Left renal pelvis (tissue), 4 donors: ENCODE results near the gene PHF14. TPM values are rescaled to one million over a fixed set of nuclear protein-coding genes. Genes with fewer than 3 reads are reported as not detected.
A peak's percentile ranks its signal among the peaks of the same experiment; 100 is the strongest.
"Not testable (repeated sequence)": the region's sequence is repeated elsewhere in the genome, so short reads cannot be mapped to it uniquely, and the experiment has no call there.

Experiments used
- DNase-seq, 4 donors: peaks; one replicate each; pipeline ENCODE4 v3.0.0-alpha.2; 2013; ENCODE audit warnings: low read depth in 4 of 4, low spot score in 3 of 4
- polyA plus RNA-seq, 4 donors: library from polyadenylated mRNA; unstranded; fragments of 120-200 nt; gene quantifications; one replicate each; pipeline ENCODE4 v1.2.1, GENCODE V29; 2013; ENCODE audit not compliant: insufficient read length in 4 of 4

PHF14 gene
- polyA plus RNA-seq, 4 donors = 64.3 to 78.6 (median 75.3) TPM

DNA sequence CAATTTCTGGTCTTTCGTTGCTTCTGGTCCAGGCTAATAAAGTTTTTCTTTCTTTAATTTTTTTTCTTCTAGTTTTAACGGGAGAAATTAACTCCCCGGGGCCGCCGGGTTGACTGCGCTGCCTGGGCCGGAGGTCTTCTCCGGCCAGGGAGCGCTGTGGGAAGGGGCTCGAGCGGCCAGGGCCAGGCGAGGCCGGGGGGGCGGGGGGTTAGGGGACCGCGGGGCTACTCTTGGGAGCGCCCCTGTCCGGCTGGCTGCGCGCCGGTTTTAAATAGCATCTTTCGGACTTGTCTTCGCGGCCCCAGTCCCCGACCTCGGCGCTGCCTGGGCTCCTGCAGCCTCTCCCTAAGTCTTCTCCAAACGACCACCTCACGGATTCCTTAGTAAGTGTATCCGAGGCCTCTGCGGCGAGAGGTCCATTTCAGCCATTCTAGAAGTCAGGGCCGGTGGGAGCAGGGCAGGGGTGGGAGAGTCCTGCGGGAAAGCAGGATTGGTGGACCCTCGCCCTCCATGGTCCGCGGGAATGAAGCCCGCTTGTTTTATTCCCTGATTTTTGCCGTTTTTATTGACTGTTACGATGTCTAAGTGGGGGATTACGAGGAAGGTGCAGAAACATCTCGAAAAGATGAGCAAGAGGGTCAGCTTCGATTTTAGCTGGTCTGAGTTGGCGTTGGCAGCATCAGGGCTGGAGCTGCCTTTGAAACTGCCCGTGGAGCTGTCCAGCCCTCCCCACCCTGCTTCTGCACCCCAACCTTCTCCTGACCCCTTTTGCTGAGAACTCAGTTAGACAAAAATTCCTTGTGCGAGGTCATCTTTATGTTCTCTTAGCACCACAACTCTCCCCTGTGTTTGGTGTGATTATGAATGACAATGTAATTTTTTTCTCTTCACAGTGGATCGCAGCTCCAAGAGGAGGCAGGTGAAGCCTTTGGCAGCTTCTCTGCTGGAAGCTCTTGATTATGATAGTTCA lies 555 bp downstream of the PHF14 start:
- peak in 3 of 4 donors; percentile 24 to 41 (median 28) for DNase-seq

DNA sequence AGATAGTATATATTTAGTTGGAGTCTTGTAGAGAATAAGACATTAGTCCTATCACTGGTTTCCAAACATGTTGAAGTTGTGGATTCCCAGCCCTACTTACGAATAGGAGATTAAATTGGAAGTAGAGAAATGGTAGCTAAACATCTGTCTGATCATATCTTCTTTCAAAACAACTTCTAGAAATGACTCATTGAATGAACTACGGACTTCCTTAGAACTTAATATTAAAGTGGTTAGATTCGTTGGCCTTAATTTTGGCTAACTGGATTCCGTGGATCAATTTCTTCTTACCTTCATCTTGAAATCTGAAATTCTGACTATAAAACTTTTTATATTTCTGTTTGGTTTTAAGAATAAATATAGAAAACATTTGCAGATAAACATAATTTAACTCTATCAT lies 3.4 kb downstream of the PHF14 start:
- DNase-seq = no peak

DNA sequence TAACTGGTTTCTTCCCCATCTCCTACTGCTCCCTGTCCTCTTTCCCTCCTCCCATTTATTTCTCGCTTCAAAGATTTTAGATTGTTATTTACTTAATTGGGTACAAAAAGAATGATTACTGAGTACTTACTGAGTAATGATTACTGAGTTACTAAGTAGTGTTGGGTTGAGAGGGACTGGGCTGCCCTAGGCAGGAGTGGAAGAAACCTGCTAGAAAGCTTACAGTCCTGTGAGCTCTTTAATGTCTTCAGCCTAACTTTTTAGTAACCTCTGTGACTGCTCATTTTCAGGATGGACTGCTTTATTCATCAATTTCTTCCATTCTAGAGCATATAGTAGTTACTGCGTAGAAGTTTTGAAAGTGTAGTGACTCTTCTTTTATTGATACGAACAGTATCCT lies 7.6 kb downstream of the PHF14 start:
- no peak for DNase-seq

DNA sequence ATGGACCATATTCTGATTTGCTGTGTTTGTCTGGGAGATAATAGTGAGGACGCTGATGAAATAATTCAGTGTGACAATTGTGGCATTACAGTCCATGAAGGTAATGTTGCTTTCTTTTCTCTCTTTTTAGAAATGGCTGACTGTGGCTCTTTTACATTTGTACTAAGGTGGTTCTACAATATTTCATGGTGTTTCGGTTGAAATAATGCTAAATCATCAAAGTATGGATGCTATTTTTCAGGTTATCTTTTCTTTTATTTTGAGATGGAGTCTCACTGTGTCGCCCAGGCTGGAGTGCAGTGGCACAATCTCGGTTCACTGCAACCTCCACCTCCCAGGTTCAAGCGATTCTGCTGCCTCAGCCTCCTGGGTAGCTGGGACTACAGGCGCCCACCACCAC lies 17.1 kb downstream of the PHF14 start:
- DNase-seq = not testable (repeated sequence)

DNA sequence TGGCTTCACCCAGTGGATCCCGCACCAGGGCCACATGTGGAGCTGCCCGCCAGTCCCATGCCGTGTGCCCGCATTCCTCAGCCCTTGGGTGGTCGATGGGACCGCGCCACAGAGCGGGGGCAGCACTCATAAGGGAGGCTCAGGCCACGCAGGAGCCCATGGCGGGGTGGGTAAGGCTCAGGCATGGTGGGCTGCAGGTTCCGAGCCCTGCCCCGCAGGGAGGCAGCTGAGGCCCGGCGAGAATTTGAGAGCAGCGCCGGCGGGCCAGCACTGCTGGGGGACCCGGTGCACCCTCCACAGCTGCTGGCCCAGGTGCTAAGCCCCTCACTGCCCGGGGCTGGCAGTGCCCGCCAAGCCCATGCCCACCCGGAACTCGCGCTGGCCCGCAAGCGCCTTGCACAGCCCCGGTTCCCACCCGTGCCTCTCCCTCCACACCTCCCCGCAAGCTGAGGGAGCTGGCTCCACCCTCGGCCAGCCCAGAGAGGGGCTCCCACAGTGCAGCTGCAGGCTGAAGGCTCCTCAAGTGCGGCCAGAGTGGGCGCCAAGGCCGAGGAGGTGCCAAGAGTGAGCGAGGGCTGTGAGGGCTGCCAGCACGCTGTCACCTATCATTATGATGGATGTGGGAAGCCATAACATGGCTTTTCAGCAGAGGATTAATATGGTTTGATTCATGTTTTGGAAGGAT lies 22.0 kb downstream of the PHF14 start:
- DNase-seq = not testable (repeated sequence)

DNA sequence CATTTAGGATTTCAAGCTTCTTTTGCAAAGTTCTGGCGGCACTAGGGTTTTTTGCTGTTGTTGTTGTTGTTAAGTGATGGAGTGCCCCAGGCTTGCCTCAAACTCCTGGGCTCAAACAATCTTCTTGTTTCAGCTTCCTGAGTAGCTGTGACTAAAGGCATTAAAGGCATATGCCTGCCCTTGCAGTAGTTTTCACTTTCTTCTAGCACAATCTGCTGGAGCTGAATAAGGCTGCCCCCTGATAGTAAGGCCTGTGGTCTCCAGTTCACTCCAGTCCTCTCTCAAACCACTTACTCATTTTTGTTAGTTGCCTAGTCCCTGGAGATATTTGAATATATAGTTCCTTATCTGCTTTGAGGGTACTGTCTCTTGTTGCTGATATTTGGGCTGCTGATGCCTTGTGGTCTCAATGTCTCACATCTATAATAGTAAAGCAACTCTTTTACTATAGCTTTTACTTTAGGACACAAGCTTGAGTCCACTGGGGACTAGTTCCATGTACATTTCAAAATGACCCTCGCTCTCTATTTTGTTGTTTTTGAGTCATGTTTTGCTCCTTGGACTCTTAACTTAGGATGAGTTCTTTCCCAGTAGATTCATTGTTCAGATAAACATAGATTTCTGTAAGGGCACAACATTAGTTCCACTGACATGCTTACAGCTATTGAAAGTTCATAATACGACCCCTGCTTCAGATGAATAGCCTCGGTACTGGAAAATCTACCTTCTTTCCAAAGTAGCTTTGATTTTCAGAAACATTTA lies 25.5 kb downstream of the PHF14 start:
- no peak for DNase-seq

DNA sequence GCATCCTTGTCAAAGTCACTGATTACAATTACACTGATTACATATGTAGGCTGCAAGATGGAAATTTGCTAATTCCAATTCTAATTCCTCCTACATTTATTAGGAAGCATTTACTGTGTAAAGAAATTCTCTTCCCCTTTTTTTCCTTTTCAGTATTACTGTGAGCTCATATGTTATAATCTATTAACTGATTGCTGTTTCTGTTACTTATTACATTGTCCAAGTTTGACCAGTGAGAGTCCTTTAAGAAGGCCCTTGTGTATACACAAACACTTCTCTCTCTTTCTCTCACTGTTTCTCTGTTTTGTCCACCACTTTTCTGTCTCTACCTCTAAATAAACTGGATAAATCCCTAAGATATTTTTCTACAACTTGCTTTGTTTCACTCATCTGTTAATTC lies 31.5 kb downstream of the PHF14 start:
- no peak for DNase-seq

DNA sequence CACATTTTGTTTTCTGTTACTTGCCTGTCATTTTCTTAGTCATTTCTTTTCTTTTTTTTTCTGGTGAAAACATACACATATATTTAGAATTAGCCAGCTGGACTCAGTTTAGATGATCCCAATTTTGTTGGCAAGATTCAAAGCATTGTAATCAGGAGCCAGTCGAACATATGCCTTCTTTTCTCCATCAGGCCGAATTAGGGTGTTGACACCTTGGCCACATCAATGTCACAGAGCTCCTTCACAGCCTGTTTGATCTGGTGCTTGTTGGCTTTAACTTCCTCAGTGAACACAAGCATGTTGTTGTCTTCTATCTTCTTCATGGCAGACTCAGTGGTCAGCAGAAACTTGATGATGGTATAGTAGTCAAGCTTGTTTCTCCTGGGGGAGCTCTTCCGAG lies 32.6 kb downstream of the PHF14 start:
- DNase-seq = no peak

DNA sequence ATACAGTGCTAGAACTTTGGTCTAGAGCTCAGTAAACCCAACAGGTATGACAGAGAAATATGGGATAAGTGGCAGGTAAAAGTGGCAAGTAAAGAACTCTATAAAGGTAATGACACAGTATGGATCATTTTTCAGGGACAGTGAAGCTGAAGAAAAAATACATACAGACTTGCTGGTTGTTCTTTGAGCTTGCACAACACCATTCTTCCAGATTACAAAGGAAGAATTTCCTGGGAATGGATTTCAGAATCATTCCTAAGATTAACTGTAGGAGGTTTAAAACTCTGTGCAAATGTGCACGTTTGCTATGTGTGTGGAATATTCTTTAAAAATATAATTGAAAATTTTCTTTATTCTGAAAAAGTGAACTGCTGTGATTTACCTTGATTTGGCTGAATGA lies 36.0 kb downstream of the PHF14 start:
- no peak for DNase-seq

DNA sequence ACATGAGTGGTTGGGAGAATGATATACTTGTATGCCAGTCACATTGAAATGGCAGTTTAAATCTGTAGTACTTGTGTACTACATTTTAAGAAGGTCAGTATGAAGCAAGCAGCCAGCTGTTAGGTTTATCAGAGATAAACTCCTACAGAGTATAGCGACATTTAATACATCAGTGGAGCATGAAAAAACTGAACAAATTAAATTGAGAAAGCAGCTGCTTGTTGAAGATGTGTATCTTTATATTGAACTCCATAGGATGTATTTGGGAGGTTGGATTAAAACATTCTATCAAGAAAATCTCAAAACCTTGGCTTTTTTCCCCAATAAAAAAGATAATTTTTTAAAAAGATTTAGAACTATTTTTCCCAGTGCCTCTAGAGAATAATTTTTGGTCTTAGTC lies 47.8 kb downstream of the PHF14 start:
- no peak for DNase-seq

DNA sequence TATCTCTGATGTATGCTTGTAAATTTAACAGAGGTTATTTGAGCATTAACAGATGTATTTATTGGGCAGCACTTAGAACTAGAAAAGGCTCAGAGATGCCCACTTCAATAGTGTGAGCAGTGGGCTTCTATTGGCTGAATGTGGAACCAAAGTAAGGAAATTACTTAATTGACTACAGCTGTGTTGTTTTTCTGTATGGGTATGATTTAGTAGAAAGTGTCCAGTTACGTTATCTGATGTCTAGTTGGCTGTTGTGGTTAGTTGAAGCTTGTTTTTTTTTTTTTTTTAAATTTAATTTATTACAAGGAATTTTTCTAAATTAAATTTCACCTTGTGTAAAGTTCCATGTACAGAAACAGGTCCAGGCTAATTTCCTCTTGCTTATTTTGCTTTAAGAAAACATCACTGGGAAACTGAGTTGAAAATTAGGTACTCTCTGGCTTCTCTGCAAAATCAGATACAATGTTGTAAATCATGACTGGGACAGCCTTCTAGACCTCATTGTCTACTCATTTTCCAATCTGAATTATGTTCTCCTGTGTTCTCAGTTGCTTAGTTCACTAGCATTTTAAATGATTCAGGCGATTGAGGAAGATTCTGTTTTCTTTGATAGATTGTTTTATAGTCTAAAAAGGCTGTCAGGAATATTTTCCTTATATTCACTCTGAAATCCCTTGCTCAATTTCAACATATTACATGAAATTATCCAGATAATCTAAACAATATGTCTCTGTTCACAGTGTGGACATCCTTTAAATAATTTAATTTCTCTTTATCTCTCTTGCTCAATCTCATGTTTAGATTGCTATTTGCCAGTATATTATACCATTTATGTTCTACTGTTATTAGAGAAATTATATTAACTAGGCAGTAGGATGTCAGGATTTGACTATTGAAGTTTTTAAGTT lies 53.0 kb downstream of the PHF14 start:
- DNase-seq = no peak

DNA sequence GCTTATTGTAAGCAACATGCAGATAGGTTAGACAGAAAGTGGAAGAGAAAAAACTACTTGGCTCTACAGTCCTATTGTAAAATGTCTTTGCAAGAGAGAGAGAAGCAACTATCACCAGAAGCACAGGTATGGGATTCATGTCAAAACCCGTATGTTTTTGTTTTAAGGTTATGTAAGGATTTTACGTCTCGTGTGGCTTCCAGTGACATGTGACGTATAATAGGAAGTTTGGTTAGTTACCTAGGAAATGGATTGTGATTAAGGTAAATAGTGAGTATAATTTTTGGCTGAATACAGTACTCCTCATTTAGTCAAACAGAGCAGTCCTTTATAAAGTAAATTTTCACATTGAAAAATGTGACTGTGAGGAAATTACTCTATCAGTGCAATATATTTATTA lies 62.0 kb downstream of the PHF14 start:
- DNase-seq = no peak

DNA sequence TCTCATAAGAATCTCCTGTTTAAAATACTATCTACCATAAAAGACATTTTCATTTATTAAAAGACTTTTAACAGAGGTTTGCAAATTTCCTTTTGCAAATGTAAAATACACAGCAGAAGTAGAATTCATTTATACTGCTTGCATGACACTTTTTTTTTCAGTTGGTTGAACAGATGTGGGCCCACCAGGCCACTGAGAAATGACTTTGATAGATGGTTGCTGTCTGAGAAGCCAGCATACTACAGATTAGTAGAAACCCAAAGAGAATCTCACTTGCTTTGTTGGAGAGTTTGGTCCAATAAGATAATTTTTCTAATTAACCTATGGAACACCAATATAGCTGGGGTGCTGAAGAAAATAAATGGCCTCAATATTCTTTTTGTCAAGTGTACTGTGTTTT lies 66.3 kb downstream of the PHF14 start:
- DNase-seq = no peak

DNA sequence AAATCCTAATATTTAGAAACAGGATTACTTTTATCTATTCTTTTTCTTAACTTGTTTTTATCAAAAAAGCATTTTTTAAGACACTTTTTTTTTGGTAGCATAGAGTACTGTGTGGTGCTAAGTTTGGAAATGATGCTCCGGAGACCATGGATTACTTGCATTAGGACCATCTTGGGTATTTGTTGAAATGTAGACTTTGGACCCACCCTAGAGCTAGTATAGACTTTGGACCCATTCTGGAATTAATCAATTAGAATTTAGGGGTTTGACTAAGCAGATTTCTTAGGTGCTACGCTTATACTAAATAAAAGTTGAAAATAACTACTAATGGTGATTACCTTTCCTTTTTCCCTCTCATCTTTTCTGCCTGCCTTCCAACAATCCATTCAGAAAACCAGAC lies 80.4 kb downstream of the PHF14 start:
- no peak for DNase-seq

DNA sequence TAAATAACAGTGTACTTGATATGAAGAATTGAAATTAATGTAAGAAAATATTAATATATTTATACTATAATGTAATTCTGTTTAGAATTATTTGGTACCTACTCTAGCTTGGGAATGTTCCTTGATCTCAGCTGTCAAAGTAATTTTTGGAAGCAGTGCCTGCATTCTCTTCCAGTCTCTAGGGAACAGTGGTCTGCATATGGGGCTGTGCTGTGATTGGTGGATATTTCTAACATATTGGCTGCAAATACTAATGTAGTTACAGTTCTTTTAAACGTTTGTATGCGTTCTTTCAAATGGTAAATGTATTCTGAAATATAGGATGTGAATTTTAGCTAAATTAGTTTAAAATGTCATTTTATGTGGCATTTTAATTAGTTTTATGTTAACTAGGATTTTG lies 87.2 kb downstream of the PHF14 start:
- DNase-seq = no peak

DNA sequence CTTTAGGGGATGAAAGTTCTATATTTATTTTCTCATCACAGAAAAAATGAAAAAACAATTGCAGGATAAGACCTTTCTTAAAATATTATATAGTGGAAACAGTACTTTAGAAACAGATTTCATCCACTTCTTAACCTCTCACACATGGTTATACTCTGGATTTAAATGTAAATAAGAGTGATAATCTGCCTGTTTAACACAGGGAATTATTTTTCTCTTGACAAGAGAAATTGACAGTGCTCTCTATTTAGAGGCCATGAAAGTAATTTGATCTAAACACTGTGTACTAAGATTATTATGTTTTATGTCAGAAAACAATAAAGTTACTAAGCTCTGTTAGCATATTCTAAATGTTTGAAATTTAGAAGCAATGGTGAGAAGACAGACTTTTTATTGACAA lies 88.4 kb downstream of the PHF14 start:
- DNase-seq = no peak

DNA sequence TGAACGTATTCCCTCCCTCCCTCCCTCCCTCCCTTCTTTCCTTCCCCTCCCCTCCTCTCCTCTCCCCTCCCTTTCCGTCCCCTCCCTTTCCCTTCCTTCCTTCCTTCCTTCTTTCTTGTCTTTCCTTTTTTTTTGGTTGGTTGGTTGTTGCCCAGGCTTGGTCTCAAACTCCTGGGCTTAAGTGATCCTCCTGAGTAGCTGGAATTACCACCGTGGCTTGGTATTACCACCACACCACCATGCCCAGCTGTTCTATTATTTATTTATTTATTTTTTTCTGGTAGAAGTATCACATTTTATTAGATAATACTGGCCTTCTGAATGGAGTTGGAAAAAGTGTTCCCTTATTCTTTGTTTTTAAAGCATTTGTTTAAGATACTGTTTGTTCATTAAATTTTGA lies 95.9 kb downstream of the PHF14 start:
- DNase-seq = no peak

DNA sequence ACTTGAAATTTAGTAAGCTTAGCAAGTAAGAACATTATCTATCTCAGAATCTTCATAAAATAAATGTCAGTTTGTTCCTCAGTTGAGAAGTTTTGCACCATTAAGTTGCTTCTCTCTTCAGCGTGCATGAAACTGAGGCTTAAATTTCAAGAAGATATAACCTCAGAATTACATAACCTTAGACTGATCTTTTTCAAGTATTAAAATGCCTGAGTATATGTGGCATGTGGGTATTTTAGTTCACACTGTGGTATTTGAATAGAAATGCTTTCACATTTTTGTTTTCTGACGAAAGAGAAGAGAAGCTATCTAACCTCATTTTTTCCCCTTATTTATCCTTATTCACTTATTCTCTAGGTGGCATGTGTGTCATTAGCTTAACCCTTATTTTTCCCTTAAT lies 104.1 kb downstream of the PHF14 start:
- DNase-seq = no peak

DNA sequence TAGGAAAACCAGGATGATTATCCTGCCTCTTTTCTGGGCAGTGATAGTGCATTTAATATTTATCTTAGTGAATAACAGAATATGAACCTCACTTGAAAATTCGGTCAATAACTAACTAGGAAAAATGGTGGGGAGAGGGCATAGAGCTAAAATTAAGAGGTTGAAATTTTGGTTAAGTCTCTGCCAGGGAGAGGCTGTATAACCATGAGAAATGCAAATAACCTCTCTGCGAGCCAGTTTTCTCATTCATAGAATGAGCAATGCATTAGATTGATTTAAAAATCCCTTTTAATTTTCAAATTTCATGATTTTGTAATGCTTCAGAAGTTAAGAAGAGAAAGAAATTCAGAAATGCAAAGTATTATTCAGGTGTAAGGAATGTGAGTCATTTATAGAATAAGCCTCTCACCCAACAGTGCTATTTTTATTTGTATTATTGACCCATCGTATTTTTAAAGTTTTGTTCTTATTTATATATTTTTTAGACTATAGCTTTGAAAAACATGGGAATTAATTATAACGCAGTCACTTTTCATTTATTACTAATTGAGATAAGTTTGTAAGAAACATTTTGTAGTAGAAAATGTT lies 104.7 kb downstream of the PHF14 start:
- DNase-seq = no peak

DNA sequence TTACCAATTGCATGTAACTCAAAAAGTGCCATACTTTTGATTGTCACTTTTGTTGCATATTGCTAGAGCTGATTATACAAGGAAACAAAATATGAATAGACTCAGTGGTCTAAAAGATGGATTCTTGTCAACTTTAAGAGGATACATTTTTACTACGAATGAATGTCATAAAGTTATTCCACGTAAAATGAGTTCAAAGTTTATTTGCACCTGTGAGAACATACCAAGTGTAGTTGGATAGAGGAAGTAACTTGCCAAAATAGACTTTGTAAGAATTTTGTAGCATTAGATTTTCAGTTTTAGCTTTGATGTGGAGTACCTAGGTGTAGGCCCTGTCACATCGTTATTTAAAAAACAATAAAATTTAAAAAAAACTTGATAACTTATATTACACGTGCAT lies 106.2 kb downstream of the PHF14 start:
- DNase-seq = no peak
